ENCODE measurements around the gene CYP26B1.

CYP26B1 gene

DNA sequence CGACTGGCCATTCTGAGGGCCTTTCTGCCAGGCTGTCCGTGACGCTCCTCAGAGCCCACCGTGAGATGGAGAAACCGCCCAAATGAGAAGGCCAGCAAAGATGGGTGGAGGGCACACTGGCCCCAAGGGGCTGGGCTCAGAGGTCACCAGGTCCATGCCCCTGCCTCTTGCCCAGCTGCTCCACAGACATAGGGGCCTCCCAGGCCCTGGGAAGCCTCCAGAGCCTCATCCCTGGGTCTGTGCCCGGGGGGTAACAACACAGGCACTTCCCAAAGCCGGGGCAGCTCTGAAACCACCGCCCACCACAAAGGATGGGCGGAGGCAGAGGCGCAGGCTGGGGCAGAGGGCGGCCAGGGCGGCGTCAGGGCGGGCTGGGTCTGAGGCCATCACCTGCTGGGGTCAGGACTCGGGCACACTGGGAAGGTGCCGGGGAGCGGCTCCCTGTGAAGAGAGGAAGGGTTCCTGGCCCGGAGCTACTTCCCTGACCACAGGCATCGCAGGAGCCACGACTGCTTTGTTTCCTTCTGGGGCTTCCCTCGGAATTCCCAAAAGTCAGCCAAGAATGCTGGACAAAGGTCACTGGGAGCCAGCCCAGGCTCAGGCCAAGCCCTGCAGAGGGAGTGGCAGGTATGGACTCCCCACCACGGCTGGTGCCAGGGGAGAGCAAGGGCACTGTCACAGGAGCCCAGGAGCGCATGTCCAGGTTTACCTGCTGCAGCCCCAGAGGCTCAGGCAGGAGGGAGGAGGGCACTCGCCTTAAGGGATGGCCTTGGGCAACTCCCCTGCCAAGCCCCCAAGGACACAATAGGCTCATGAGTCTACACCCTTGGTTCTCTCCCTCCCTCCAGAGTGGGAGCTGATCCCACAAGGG is 9.4 kb downstream of the CYP26B1 start:
- H3K4me1 ChIP-seq (ENCODE audit: control insufficient read depth, insufficient read depth, low read length): no peaks in the 10 kb centered on the region
- H3K9me3 ChIP-seq (ENCODE audit: control insufficient read depth, insufficient read depth, low read length): no peaks in the 10 kb centered on the region
- H3K27me3 ChIP-seq (ENCODE audit: control insufficient read depth, insufficient read depth, low read length): peaks cover 49% of the 10 kb centered on the region
- no peaks in the 10 kb centered on the region for H3K36me3 ChIP-seq (ENCODE audit: control insufficient read depth, insufficient read depth, low read length)
- H3K4me3 ChIP-seq (ENCODE audit: low read depth, low read length): no peak overlapping the region
- H3K9ac ChIP-seq (ENCODE audit: low read depth, low read length): no peak overlapping the region

- Histone ChIP-seq H3K4me1 (ENCODE audit: control insufficient read depth, insufficient read depth, low read length) (no peaks in the 10 kb centered on the region), H3K9me3 (ENCODE audit: control insufficient read depth, insufficient read depth, low read length) (no peaks in the 10 kb centered on the region), H3K4me3 (ENCODE audit: low read depth, low read length) (no peak overlapping the region), H3K27me3 (ENCODE audit: control insufficient read depth, insufficient read depth, low read length) (peaks cover 43% of the 10 kb centered on the region), H3K36me3 (ENCODE audit: control insufficient read depth, insufficient read depth, low read length) (no peaks in the 10 kb centered on the region), H3K9ac (ENCODE audit: low read depth, low read length) (no peak overlapping the region)
Measured at GRCh38 chr2:72137498-72138010, 10.1 kb downstream of the CYP26B1 start.

GRCh38 chr2:72136933-72137497 is 10.6 kb downstream of the CYP26B1 start:
- Histone ChIP-seq H3K27me3 (ENCODE audit: control insufficient read depth, insufficient read depth, low read length) (peaks cover 37% of the 10 kb centered on the region), H3K36me3 (ENCODE audit: control insufficient read depth, insufficient read depth, low read length) (no peaks in the 10 kb centered on the region), H3K9ac (ENCODE audit: low read depth, low read length) (no peak overlapping the region), H3K4me3 (ENCODE audit: low read depth, low read length) (no peak overlapping the region), H3K9me3 (ENCODE audit: control insufficient read depth, insufficient read depth, low read length) (no peaks in the 10 kb centered on the region), H3K4me1 (ENCODE audit: control insufficient read depth, insufficient read depth, low read length) (no peaks in the 10 kb centered on the region)

- peaks cover 30% of the 10 kb centered on the region for H3K27me3 ChIP-seq (ENCODE audit: control insufficient read depth, insufficient read depth, low read length)
- H3K9ac ChIP-seq (ENCODE audit: low read depth, low read length): no peak overlapping the region
- no peaks in the 10 kb centered on the region for H3K9me3 ChIP-seq (ENCODE audit: control insufficient read depth, insufficient read depth, low read length)
Measured at GRCh38 chr2:72136331-72136730, 11.3 kb downstream of the CYP26B1 start.

GRCh38 chr2:72135921-72136320 is 11.7 kb downstream of the CYP26B1 start:
- H3K27me3 ChIP-seq (ENCODE audit: control insufficient read depth, insufficient read depth, low read length): peaks cover 26% of the 10 kb centered on the region
- H3K4me1 ChIP-seq (ENCODE audit: control insufficient read depth, insufficient read depth, low read length): no peaks in the 10 kb centered on the region
- no peaks in the 10 kb centered on the region for H3K36me3 ChIP-seq (ENCODE audit: control insufficient read depth, insufficient read depth, low read length)
- H3K9me3 ChIP-seq (ENCODE audit: control insufficient read depth, insufficient read depth, low read length): no peaks in the 10 kb centered on the region
- no peak overlapping the region for H3K9ac ChIP-seq (ENCODE audit: low read depth, low read length)
- H3K4me3 ChIP-seq (ENCODE audit: low read depth, low read length): no peak overlapping the region

More at GRCh38 chr2:72136331-72136730, 11.3 kb downstream of the CYP26B1 start:
- no peaks in the 10 kb centered on the region for H3K4me1 ChIP-seq (ENCODE audit: control insufficient read depth, insufficient read depth, low read length)
- no peaks in the 10 kb centered on the region for H3K36me3 ChIP-seq (ENCODE audit: control insufficient read depth, insufficient read depth, low read length)
- H3K4me3 ChIP-seq (ENCODE audit: low read depth, low read length): no peak overlapping the region

GRCh38 chr2:72134997-72135800 is 12.5 kb downstream of the CYP26B1 start:
- Histone ChIP-seq H3K36me3 (ENCODE audit: control insufficient read depth, insufficient read depth, low read length) (no peaks in the 10 kb centered on the region), H3K9ac (ENCODE audit: low read depth, low read length) (no peak overlapping the region), H3K4me3 (ENCODE audit: low read depth, low read length) (no peak overlapping the region), H3K9me3 (ENCODE audit: control insufficient read depth, insufficient read depth, low read length) (no peaks in the 10 kb centered on the region), H3K4me1 (ENCODE audit: control insufficient read depth, insufficient read depth, low read length) (no peaks in the 10 kb centered on the region), H3K27me3 (ENCODE audit: control insufficient read depth, insufficient read depth, low read length) (peaks cover 19% of the 10 kb centered on the region)

- Histone ChIP-seq H3K9ac (ENCODE audit: low read depth, low read length) (no peak overlapping the region), H3K4me1 (ENCODE audit: control insufficient read depth, insufficient read depth, low read length) (no peaks in the 10 kb centered on the region), H3K27me3 (ENCODE audit: control insufficient read depth, insufficient read depth, low read length) (peaks cover 12% of the 10 kb centered on the region), H3K4me3 (ENCODE audit: low read depth, low read length) (no peak overlapping the region), H3K36me3 (ENCODE audit: control insufficient read depth, insufficient read depth, low read length) (no peaks in the 10 kb centered on the region), H3K9me3 (ENCODE audit: control insufficient read depth, insufficient read depth, low read length) (no peaks in the 10 kb centered on the region)
Measured at GRCh38 chr2:72134408-72134996, 13.2 kb downstream of the CYP26B1 start.

- Histone ChIP-seq H3K9me3 (ENCODE audit: control insufficient read depth, insufficient read depth, low read length) (no peaks in the 10 kb centered on the region), H3K27me3 (ENCODE audit: control insufficient read depth, insufficient read depth, low read length) (peaks cover 6% of the 10 kb centered on the region)
Measured at GRCh38 chr2:72133721-72134407, 13.8 kb downstream of the CYP26B1 start.

GRCh38 chr2:72132981-72133720 is 14.5 kb downstream of the CYP26B1 start:
- no peaks in the 10 kb centered on the region for H3K36me3 ChIP-seq (ENCODE audit: control insufficient read depth, insufficient read depth, low read length)
- no peaks in the 10 kb centered on the region for H3K27me3 ChIP-seq (ENCODE audit: control insufficient read depth, insufficient read depth, low read length)
- H3K4me1 ChIP-seq (ENCODE audit: control insufficient read depth, insufficient read depth, low read length): peaks cover 5% of the 10 kb centered on the region
- no peak overlapping the region for H3K4me3 ChIP-seq (ENCODE audit: low read depth, low read length)
- H3K9me3 ChIP-seq (ENCODE audit: control insufficient read depth, insufficient read depth, low read length): no peaks in the 10 kb centered on the region
- no peak overlapping the region for H3K9ac ChIP-seq (ENCODE audit: low read depth, low read length)

More at GRCh38 chr2:72133721-72134407, 13.8 kb downstream of the CYP26B1 start:
- no peaks in the 10 kb centered on the region for H3K36me3 ChIP-seq (ENCODE audit: control insufficient read depth, insufficient read depth, low read length)
- no peak overlapping the region for H3K4me3 ChIP-seq (ENCODE audit: low read depth, low read length)
- peaks cover 1% of the 10 kb centered on the region for H3K4me1 ChIP-seq (ENCODE audit: control insufficient read depth, insufficient read depth, low read length)
- H3K9ac ChIP-seq (ENCODE audit: low read depth, low read length): no peak overlapping the region

GRCh38 chr2:72131916-72132841 is 15.5 kb downstream of the CYP26B1 start:
- no peaks in the 10 kb centered on the region for H3K9me3 ChIP-seq (ENCODE audit: control insufficient read depth, insufficient read depth, low read length)
- no peaks in the 10 kb centered on the region for H3K27me3 ChIP-seq (ENCODE audit: control insufficient read depth, insufficient read depth, low read length)
- H3K9ac ChIP-seq (ENCODE audit: low read depth, low read length): no peak overlapping the region
- no peak overlapping the region for H3K4me3 ChIP-seq (ENCODE audit: low read depth, low read length)
- H3K36me3 ChIP-seq (ENCODE audit: control insufficient read depth, insufficient read depth, low read length): no peaks in the 10 kb centered on the region
- H3K4me1 ChIP-seq (ENCODE audit: control insufficient read depth, insufficient read depth, low read length): peaks cover 5% of the 10 kb centered on the region
